SIG-M5 (cell line): ENCODE results near the gene BCAP29.

Experiments used
- DNase-seq: peaks from one replicate; lab custom pipeline; 2025; lab: John Stamatoyannopoulos, UW

The BCAP29 gene

DNA sequence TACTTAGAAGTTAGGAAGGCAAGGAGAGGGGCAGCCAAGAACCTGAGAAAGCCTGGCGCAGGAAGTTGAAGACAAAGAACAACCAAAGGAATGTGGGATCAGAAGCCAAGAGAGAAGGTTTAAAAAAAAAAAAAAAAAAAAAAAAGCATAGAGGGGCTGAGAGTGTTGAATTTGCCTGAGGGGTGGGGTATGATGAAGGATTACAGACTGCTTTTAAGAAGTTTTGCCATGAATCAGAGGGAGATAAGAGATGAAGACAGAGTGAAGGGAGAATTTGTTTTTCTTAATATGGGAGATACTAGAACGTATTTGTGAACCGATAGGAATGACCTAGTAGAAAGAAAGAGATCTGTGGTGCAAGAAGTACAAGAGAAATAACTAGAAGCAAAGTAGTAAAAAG, 87.3 kb downstream of the BCAP29 start:
- DNase-seq = no peak

DNA sequence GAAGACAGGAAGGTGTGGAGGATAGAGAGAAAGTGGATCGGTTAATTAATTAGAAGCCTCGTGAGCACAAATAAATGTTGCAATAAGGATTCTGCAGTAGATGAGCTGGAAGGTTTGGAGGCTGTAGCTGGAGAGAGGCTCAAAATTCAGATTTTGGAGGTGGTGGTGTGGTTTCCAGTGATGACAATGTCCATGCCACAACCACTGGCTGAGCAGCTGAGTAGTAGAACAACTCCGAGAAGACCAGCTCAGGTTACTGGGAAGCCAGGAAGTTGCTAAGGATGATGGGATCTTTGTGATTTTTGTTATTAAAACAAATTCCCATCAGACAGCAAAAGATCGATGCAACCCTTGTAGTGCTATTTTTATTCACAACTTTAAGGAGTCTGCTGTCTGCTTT, 88.2 kb downstream of the BCAP29 start:
- DNase-seq = no peak
